IMR-90 (cell line): ENCODE results near the gene ZBTB32. TPM values are rescaled to one million over a fixed set of nuclear protein-coding genes. Genes with fewer than 3 reads are reported as not detected.

Experiments used
- ATAC-seq: fragments of 200-7000 bp; cut with Tn5 transposase; 2 replicates; pipeline ENCODE4 v1.9.1; 2020; ENCODE audit warnings: low read depth, mild to moderate bottlenecking, moderate library complexity
- BruUV-seq: library from RNA; stranded (reverse); fragments of 400-500 nt; replicated peaks from 2 replicates; lab custom pipeline; 2021; lab: Mats Ljungman, UMichigan
- CTCF ChIA-PET: fragments of 300-600 bp; formaldehyde crosslinking; extraction: SDS; loops from one replicate; lab custom pipeline; 2021; ENCODE audit warnings: antibody characterized with exemption; lab: Yijun Ruan, JAX
- POLR2A ChIA-PET: fragments of 300-600 bp; sonication (Branson Sonifier 250); formaldehyde crosslinking; loops from one replicate; lab custom pipeline; 2022; ENCODE audit warnings: antibody characterized with exemption; ENCODE audit not compliant: unreplicated experiment; lab: Charles Lee
- DNase-seq: peaks from one replicate; pipeline ENCODE4 v3.0.0; 2013
- H2AFZ ChIP-seq: replicated peaks from 2 replicates; pipeline ENCODE3; 2013; ENCODE audit warnings: low read length, mild to moderate bottlenecking; ENCODE audit not compliant: poor library complexity
- H2AK5ac ChIP-seq: 2 replicates; pipeline ENCODE4 v1.6.1; 2013; ENCODE audit warnings: low read depth, low read length, inconsistent platforms
- H2AK9ac ChIP-seq: replicated peaks from 2 replicates; pipeline ENCODE3; 2013; ENCODE audit warnings: mild to moderate bottlenecking, low read depth, low read length, moderate library complexity; ENCODE audit not compliant: poor library complexity
- H2BK120ac ChIP-seq: 2 replicates; pipeline ENCODE4 v1.6.1; 2013; ENCODE audit warnings: low read depth, low read length, inconsistent platforms
- H2BK15ac ChIP-seq: 3 replicates; pipeline ENCODE4 v1.6.1; 2013; ENCODE audit warnings: low read depth, low read length, inconsistent platforms
- H2BK20ac ChIP-seq: 2 replicates; pipeline ENCODE4 v1.6.1; 2013; ENCODE audit warnings: low read depth, mild to moderate bottlenecking, inconsistent platforms, low read length, moderate library complexity
- H2BK5ac ChIP-seq: 2 replicates; pipeline ENCODE4 v1.6.1; 2013; ENCODE audit warnings: mild to moderate bottlenecking, low read depth, low read length, inconsistent platforms; ENCODE audit not compliant: poor library complexity, severe bottlenecking
- H3K14ac ChIP-seq: replicated peaks from 2 replicates; pipeline ENCODE4 v1.6.1; 2013; ENCODE audit warnings: low read depth, low read length, inconsistent platforms
- H3K18ac ChIP-seq: 2 replicates; pipeline ENCODE4 v1.6.1; 2013; ENCODE audit warnings: low read depth, low read length, control low read depth
- H3K23ac ChIP-seq: 2 replicates; pipeline ENCODE4 v1.6.1; 2013; ENCODE audit warnings: low read depth, low read length, inconsistent platforms
- H3K27ac ChIP-seq: 2 replicates; pipeline ENCODE4 v1.5.1; 2013; ENCODE audit warnings: mild to moderate bottlenecking, control low read depth, low read length; ENCODE audit not compliant: insufficient read depth
- H3K27me3 ChIP-seq: 2 replicates; pipeline ENCODE4 v1.6.1; 2013; ENCODE audit warnings: low read length; ENCODE audit not compliant: control insufficient read depth, insufficient read depth
- H3K36me3 ChIP-seq: 2 replicates; pipeline ENCODE4 v1.6.1; 2013; ENCODE audit warnings: low read length, mixed read lengths; ENCODE audit not compliant: control insufficient read depth, insufficient read depth
- H3K4ac ChIP-seq: 2 replicates; pipeline ENCODE4 v1.6.1; 2013; ENCODE audit warnings: low read depth, low read length, inconsistent platforms
- H3K4me1 ChIP-seq: 2 replicates; pipeline ENCODE4 v1.6.1; 2013; ENCODE audit warnings: low read length, mixed read lengths; ENCODE audit not compliant: control insufficient read depth, insufficient read depth
- H3K4me2 ChIP-seq: 2 replicates; pipeline ENCODE4 v1.6.1; 2013; ENCODE audit warnings: low read depth, mild to moderate bottlenecking, control low read depth, low read length, moderate library complexity
- H3K4me3 ChIP-seq: 2 replicates; pipeline ENCODE4 v1.5.1; 2013; ENCODE audit warnings: low read depth, mild to moderate bottlenecking, control low read depth, low read length, moderate library complexity; ENCODE audit not compliant: insufficient read depth
- H3K56ac ChIP-seq: 2 replicates; pipeline ENCODE4 v1.6.1; 2013; ENCODE audit warnings: low read length, inconsistent platforms; ENCODE audit not compliant: insufficient read depth; ENCODE audit errors: extremely low read depth
- H3K79me1 ChIP-seq, 2 experiments: 2 replicates each; pipeline ENCODE4 v1.6.1; 2013; ENCODE audit warnings: low read length in 2 of 2, inconsistent platforms in 1 of 2, low read depth in 1 of 2
- H3K9ac ChIP-seq: 2 replicates; pipeline ENCODE4 v1.6.1; 2013; ENCODE audit warnings: low read depth, low read length, control low read depth
- H3K9me1 ChIP-seq: 2 replicates; pipeline ENCODE4 v1.6.1; 2013; ENCODE audit warnings: low read length, inconsistent platforms; ENCODE audit not compliant: insufficient read depth
- H3K9me3 ChIP-seq: 2 replicates; pipeline ENCODE4 v1.6.1; 2013; ENCODE audit warnings: low read length; ENCODE audit not compliant: control insufficient read depth, insufficient read depth
- H4K20me1 ChIP-seq: 2 replicates; pipeline ENCODE4 v1.6.1; 2013; ENCODE audit warnings: low read length, inconsistent platforms; ENCODE audit not compliant: insufficient read depth
- H4K5ac ChIP-seq: 2 replicates; pipeline ENCODE4 v1.6.1; 2013; ENCODE audit warnings: mild to moderate bottlenecking, low read depth, low read length, control low read depth
- H4K8ac ChIP-seq, 2 experiments: 2 replicates each; pipeline ENCODE4 v1.6.1; 2013; ENCODE audit warnings: low read depth in 2 of 2, low read length in 2 of 2, control low read depth in 1 of 2, inconsistent platforms in 1 of 2
- H4K91ac ChIP-seq: 2 replicates; pipeline ENCODE4 v1.6.1; 2013; ENCODE audit warnings: low read depth, low read length, inconsistent platforms; ENCODE audit not compliant: insufficient read depth
- BHLHE40 ChIP-seq: fragments of 150-350 bp; IDR thresholded peaks from 2 replicates; pipeline ENCODE4 v1.6.1; 2016; ENCODE audit warnings: mild to moderate bottlenecking, low read depth, low read length
- CEBPB ChIP-seq: IDR thresholded peaks from 2 replicates; pipeline ENCODE4 v1.6.1; 2012; ENCODE audit warnings: low read depth, low read length, improper control_type of control experiment
- CTCF ChIP-seq: conservative IDR thresholded peaks from 2 replicates; pipeline ENCODE4 v1.5.1; 2012; ENCODE audit warnings: mild to moderate bottlenecking, low read depth, low read length, improper control_type of control experiment
- MAFK ChIP-seq: IDR thresholded peaks from 2 replicates; pipeline ENCODE4 v1.6.1; 2012; ENCODE audit warnings: low read depth, low read length, improper control_type of control experiment
- MAZ ChIP-seq: IDR thresholded peaks from 2 replicates; pipeline ENCODE4 v1.6.1; 2012; ENCODE audit warnings: low read depth, mild to moderate bottlenecking, low read length, improper control_type of control experiment, moderate library complexity, borderline replicate concordance
- NFE2L2 ChIP-seq: fragments of 150-350 bp; IDR thresholded peaks from 2 replicates; pipeline ENCODE4 v1.6.1; 2016; ENCODE audit warnings: low read depth, mild to moderate bottlenecking, low read length
- POLR2A ChIP-seq: IDR thresholded peaks from 2 replicates; pipeline ENCODE4 v1.6.1; 2012; ENCODE audit warnings: mild to moderate bottlenecking, low read depth, low read length
- RAD21 ChIP-seq: IDR thresholded peaks from 2 replicates; pipeline ENCODE4 v1.6.1; 2012; ENCODE audit warnings: low read length, improper control_type of control experiment
- RFX5 ChIP-seq: IDR thresholded peaks from 2 replicates; pipeline ENCODE4 v1.8.0; 2012; ENCODE audit warnings: low read depth, mild to moderate bottlenecking, low read length, moderate library complexity
- WGBS, 2 experiments: methylation state at CpG; one replicate each; pipeline versions ENCODE4 v1.1.5 to v1.1.7; 2013; ENCODE audit warnings: missing lambda C conversion rate in 2 of 2; ENCODE audit not compliant: insufficient read length in 1 of 2; ENCODE audit errors: extremely low coverage in 2 of 2; 5-methylcytosine and 5-hydroxymethylcytosine counted together
- dilution Hi-C: fragments of 300-500 bp; cut with HindIII; formaldehyde crosslinking; loops from one replicate; pipeline ENCODE4 v1.14.3; 2018; ENCODE audit warnings: low sequenced_read_pairs; ENCODE audit not compliant: unreplicated experiment
- in situ Hi-C: fragments of 300-500 bp; cut with MboI; formaldehyde crosslinking; loops from 3 replicates; pipeline ENCODE4 v1.14.3; 2019; ENCODE audit warnings: low sequenced_read_pairs, inconsistent platforms, mixed read lengths
- intact Hi-C: fragments of 100-400 bp; cut with micrococcal nuclease; formaldehyde crosslinking; loops from 2 replicates; pipeline ENCODE4 v1.10.0; 2022
- polyA plus RNA-seq, 3 experiments: library from polyadenylated mRNA; depleted of rRNA; stranded (reverse); fragments of >200 nt; gene quantifications; 2 replicates each; pipeline ENCODE4 v1.2.3, GENCODE V29; 2012; ENCODE audit warnings: low replicate concordance in 1 of 3
- total RNA-seq: library from RNA; depleted of rRNA; stranded (reverse); fragments of >200 nt; gene quantifications from 2 replicates; pipeline ENCODE4 v1.2.3, GENCODE V29; 2012

The ZBTB32 gene
- total and polyA plus RNA-seq, 2 of the 4 experiments (the other 2 are of a cell fraction) = not detected

DNA sequence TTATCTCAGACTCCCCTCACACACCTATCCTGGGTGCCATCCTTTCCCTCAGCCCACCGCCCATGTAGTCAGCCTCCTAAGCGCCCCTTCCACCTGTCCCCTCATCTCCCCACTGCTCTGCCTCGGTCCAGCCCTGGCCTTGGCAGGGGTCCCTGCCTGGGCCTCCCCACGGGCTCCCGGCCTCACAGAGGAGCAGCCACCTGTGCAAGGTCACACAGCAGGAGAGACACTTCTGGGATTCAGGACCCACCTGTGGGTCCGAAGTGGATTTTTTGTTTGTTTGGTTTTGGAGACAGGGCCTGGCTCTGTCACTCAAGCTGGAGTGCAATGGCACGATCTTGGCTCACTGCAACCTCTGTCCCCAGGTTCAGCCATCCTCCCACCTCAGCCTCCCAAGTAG lies 38.8 kb upstream of the ZBTB32 start:
- Histone ChIP-seq H3K4me1 (no peaks in the 10 kb centered on the region), H3K18ac (no peak overlapping the region), H3K14ac (no peak overlapping the region), H2AK9ac (no peak overlapping the region), H3K36me3 (peaks cover 21% of the 10 kb centered on the region), H4K20me1 (0 out of 2 replicates have a peak, but pooled peaks cover 7% of the 10 kb centered on the region), H2BK20ac (no peak overlapping the region), H2BK120ac (no peak overlapping the region), H4K91ac (no peak overlapping the region), H3K79me1 (peaks cover 0 to 4% of the 10 kb centered on the region in 2 experiments; a peak in 1 of 4 replicates), H4K5ac (no peak overlapping the region), H4K8ac (no peak overlapping the region), H3K9me1 (no peaks in the 10 kb centered on the region), H2BK5ac (no peak overlapping the region), H3K4me3 (no peak overlapping the region), H3K27me3 (peaks cover 5% of the 10 kb centered on the region; the same call in 1 of the 2 replicates), H3K4ac (no peak overlapping the region), H3K27ac (no peak overlapping the region), H2AK5ac (no peak overlapping the region), H3K9ac (no peak overlapping the region), H3K56ac (no peak overlapping the region), H2BK15ac (no peak overlapping the region), H3K9me3 (no peaks in the 10 kb centered on the region), H3K23ac (no peak overlapping the region), H2AFZ (no peak overlapping the region), H3K4me2 (no peak overlapping the region)
- intact Hi-C loops (no loop called here), dilution Hi-C loops (no loop called here), in situ Hi-C loops (no loop called here)
- CTCF ChIA-PET = no interaction called here
- no peak for ATAC-seq
- BruUV-seq = no TSS peak
- POLR2A ChIA-PET = no interaction called here
- TF ChIP-seq RFX5 (no peak), POLR2A (no peak), CEBPB (no peak), NFE2L2 (no peak), CTCF (no peak), BHLHE40 (no peak), MAFK (no peak), MAZ (no peak), RAD21 (no peak)
- no peak for DNase-seq
- no CpG with 5 or more reads among the region's 7 CpGs for WGBS, 2 experiments
